Measurements from ENCODE around the gene FBXL15.

DNA sequence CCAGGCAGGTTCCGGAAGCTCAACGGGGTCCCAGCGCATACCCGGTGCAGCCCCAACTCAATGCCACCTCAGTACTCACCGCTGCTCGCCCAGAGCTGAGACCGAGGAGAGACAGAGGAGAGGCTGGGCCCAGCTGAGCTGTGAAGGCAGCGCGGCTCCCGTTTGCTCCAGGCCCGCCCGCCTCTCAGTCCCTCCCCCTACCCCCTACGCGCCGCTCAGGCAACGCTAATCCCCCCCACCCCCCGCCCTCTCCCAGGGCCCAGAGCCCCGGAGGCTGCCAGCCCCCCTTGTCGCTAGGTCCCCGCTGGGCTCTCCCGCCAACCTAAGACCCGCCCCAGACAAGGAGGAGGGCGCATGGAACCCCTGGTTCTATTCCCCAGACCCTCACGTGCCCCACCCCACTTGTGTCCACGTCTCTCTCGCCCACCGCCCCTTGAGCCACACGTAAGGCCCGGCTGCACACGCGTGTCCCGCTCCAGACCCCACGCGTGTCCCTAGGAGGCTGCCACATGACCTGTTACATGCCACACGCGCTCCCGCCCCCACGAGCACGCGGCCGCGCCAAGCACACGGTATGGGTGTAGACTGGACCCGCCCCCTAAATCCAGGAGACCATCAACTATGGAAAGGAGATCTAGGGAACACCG lies 1.9 kb upstream of the FBXL15 start, which contains the start of gene PSD:
- TF ChIP-seq, protein P1, sequence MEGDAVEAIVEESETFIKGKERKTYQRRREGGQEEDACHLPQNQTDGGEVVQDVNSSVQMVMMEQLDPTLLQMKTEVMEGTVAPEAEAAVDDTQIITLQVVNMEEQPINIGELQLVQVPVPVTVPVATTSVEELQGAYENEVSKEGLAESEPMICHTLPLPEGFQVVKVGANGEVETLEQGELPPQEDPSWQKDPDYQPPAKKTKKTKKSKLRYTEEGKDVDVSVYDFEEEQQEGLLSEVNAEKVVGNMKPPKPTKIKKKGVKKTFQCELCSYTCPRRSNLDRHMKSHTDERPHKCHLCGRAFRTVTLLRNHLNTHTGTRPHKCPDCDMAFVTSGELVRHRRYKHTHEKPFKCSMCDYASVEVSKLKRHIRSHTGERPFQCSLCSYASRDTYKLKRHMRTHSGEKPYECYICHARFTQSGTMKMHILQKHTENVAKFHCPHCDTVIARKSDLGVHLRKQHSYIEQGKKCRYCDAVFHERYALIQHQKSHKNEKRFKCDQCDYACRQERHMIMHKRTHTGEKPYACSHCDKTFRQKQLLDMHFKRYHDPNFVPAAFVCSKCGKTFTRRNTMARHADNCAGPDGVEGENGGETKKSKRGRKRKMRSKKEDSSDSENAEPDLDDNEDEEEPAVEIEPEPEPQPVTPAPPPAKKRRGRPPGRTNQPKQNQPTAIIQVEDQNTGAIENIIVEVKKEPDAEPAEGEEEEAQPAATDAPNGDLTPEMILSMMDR (IDR thresholded peaks at IDR 0.05 in 8 of 11, conservative IDR thresholded peaks at IDR 0.05 in 3 of 11): no peak
- TF ChIP-seq POLR2A (IDR thresholded peaks at IDR 0.05) (no peak), POLR2AphosphoS5 (IDR thresholded peaks at IDR 0.05) (peak in 1 of 3 donors; percentile 7)
